GM19455 (cell line): ENCODE measurements around the gene DPF3.

Experiments
- ATAC-seq: cut with Tn5 transposase; IDR thresholded peaks from one replicate; pipeline ENCODE4 v1.9.1; 2021; ENCODE audit not compliant: unreplicated experiment

The DPF3 gene

GRCh38 chr14:72904840-72905561, 11.1 kb upstream of the DPF3 start:
- ATAC-seq, result no peak

GRCh38 chr14:72904218-72904617, 10.3 kb upstream of the DPF3 start:
- no peak for ATAC-seq

- ATAC-seq, result no peak
Measured at GRCh38 chr14:72903716-72904115, 9.8 kb upstream of the DPF3 start.

- ATAC-seq, result no peak
Measured at GRCh38 chr14:72902801-72903530, 9.1 kb upstream of the DPF3 start.

- no peak for ATAC-seq
Measured at GRCh38 chr14:72901361-72901760, 7.5 kb upstream of the DPF3 start.

- no peak for ATAC-seq
Measured at GRCh38 chr14:72898448-72898847, 4.5 kb upstream of the DPF3 start.

GRCh38 chr14:72894623-72895378, 900 bp upstream of the DPF3 start:
- no peak for ATAC-seq

GRCh38 chr14:72894323-72894622, 372 bp upstream of the DPF3 start:
- ATAC-seq, result no peak

- peak; percentile 21 for ATAC-seq
Measured at GRCh38 chr14:72892879-72893635, 844 bp downstream of the DPF3 start.

- ATAC-seq, result no peak
Measured at GRCh38 chr14:72892103-72892878, 1.6 kb downstream of the DPF3 start.

GRCh38 chr14:72891666-72892102, 2.2 kb downstream of the DPF3 start:
- ATAC-seq, result no peak

- no peak for ATAC-seq
Measured at GRCh38 chr14:72889366-72889765, 4.5 kb downstream of the DPF3 start.

GRCh38 chr14:72888636-72889201, 5.2 kb downstream of the DPF3 start:
- no peak for ATAC-seq

- no peak for ATAC-seq
Measured at GRCh38 chr14:72888192-72888591, 5.7 kb downstream of the DPF3 start.

GRCh38 chr14:72887514-72887913, 6.4 kb downstream of the DPF3 start:
- ATAC-seq, result no peak

GRCh38 chr14:72884386-72884785, 9.5 kb downstream of the DPF3 start:
- no peak for ATAC-seq

GRCh38 chr14:72883961-72884360, 9.9 kb downstream of the DPF3 start:
- no peak for ATAC-seq

- ATAC-seq, result no peak
Measured at GRCh38 chr14:72883109-72883508, 10.8 kb downstream of the DPF3 start.

GRCh38 chr14:72882463-72882862, 11.4 kb downstream of the DPF3 start:
- ATAC-seq, result no peak

GRCh38 chr14:72882047-72882446, 11.9 kb downstream of the DPF3 start:
- ATAC-seq, result no peak
